ENCODE data around the gene PHYKPL. TPM values are rescaled to one million over a fixed set of nuclear protein-coding genes. Genes with fewer than 3 reads are reported as not detected.

Gene PHYKPL
- total RNA-seq, 2 experiments from 2014 or later, result 60.4 to 62.1 TPM

DNA sequence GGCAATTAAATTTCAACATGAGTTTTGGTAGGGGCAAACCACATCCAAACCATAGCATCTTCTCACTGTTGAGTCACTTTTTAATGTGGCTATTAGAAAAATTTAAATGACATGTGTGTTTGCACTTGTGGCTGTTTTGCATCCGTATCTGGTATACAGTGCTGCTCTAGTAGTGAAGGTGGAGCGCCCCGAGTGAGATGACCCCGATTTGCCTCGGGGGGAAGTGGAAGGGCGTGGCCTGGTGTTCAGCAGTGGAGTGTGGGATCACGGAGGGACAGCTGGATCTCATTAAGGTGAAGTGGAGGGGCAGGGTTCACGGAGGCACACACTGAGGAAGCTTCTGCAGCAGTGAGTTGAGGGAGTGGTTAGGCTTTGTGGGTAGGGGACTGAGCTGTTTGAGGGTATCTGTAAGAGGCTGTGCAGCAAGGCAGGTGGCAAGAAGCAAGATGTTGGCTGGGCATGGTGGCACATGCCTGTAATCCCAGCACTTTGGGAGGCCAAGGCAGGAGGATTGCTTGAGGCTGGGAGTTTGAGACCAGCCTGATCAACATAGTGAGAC, 39.3 kb downstream of the PHYKPL start:
- Mint-ChIP-seq H3K27me3 (peaks cover 7% of the 10 kb centered on the region), H3K9me3 (no peaks in the 10 kb centered on the region), H3K36me3 (ENCODE audit: low read depth) (no peaks in the 10 kb centered on the region), H3K27ac (no peak overlapping the region), H3K4me3 (no peak overlapping the region), H3K4me1 (ENCODE audit: low read depth) (peaks cover 14% of the 10 kb centered on the region)
- CTCF ChIA-PET, result interaction anchor here (0.9 to 1.0 kb wide), 2 partner anchors 11 to 118 kb away, joined by 3 read pairs; partner anchors contain the start of gene HNRNPAB
- ATAC-seq (peak; percentile 55), DNase-seq (no peak)
- POLR2A ChIA-PET, result interaction anchor here (0.9 kb wide), 2 partner anchors 8 to 11 kb away, joined by 3 to 4 read pairs; partner anchors contain the start of gene HNRNPAB
- TF ChIP-seq, protein P1, sequence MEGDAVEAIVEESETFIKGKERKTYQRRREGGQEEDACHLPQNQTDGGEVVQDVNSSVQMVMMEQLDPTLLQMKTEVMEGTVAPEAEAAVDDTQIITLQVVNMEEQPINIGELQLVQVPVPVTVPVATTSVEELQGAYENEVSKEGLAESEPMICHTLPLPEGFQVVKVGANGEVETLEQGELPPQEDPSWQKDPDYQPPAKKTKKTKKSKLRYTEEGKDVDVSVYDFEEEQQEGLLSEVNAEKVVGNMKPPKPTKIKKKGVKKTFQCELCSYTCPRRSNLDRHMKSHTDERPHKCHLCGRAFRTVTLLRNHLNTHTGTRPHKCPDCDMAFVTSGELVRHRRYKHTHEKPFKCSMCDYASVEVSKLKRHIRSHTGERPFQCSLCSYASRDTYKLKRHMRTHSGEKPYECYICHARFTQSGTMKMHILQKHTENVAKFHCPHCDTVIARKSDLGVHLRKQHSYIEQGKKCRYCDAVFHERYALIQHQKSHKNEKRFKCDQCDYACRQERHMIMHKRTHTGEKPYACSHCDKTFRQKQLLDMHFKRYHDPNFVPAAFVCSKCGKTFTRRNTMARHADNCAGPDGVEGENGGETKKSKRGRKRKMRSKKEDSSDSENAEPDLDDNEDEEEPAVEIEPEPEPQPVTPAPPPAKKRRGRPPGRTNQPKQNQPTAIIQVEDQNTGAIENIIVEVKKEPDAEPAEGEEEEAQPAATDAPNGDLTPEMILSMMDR (IDR thresholded peaks at IDR 0.05), result no peak
- intact Hi-C loops (cut with micrococcal nuclease), result no loop called here

DNA sequence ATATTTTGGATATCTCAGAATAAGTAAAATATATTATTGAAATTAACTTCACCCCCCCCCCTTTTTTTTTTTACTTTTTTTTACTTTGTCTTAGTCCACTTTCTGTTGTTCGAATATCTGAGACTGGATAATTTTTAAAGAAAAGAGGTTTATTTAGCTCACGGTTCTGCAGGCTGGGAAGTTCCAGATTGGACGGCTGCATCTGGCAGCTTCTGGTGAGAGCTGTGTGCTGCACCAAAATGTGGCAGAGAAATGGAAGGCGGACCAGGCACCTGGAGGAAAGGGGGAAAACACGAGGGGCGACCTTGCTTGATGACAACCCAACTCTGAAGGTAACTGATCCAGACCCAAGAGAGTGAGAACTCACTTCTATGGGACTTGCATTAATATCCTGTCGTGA, 39.8 kb downstream of the PHYKPL start:
- no peak for DNase-seq
- no peaks in the 10 kb centered on the region for H3K36me3 Mint-ChIP-seq (ENCODE audit: low read depth)
- no peak overlapping the region for H3K4me3 Mint-ChIP-seq
- H3K4me1 Mint-ChIP-seq (ENCODE audit: low read depth), result peaks cover 14% of the 10 kb centered on the region
- TF ChIP-seq, protein P1 (IDR thresholded peaks at IDR 0.05), result no peak
- peaks cover 7% of the 10 kb centered on the region for H3K27me3 Mint-ChIP-seq
- CTCF ChIA-PET, result interaction anchor here (0.9 to 1.0 kb wide), 2 partner anchors 11 to 117 kb away, joined by 3 read pairs; partner anchors contain the start of gene HNRNPAB
- no peaks in the 10 kb centered on the region for H3K9me3 Mint-ChIP-seq
- ATAC-seq, result no peak
- H3K27ac Mint-ChIP-seq, result no peak overlapping the region
- intact Hi-C loops (cut with micrococcal nuclease), result no loop called here
- POLR2A ChIA-PET, result interaction anchor here (0.9 kb wide), 2 partner anchors 9 to 11 kb away, joined by 3 to 4 read pairs; partner anchors contain the start of gene HNRNPAB

- no peaks in the 10 kb centered on the region for H3K9me3 Mint-ChIP-seq
- CTCF ChIA-PET, result interaction anchor here (0.9 kb wide), 1 partner anchor 117 kb away, joined by 3 read pairs; no protein-coding TSS in a partner anchor
- H3K4me1 Mint-ChIP-seq (ENCODE audit: low read depth), result peaks cover 14% of the 10 kb centered on the region
- H3K4me3 Mint-ChIP-seq, result no peak overlapping the region
- peaks cover 7% of the 10 kb centered on the region for H3K27me3 Mint-ChIP-seq
- DNase-seq, result no peak
- intact Hi-C loops (cut with micrococcal nuclease), result no loop called here
- POLR2A ChIA-PET, result no interaction called here
- no peaks in the 10 kb centered on the region for H3K36me3 Mint-ChIP-seq (ENCODE audit: low read depth)
- no peak for ATAC-seq
- TF ChIP-seq, protein P1 (IDR thresholded peaks at IDR 0.05), result no peak
- H3K27ac Mint-ChIP-seq, result no peak overlapping the region
These were observed 40.4 kb downstream of the PHYKPL start for GRCh38 chr5:178192244-178192643.

- Mint-ChIP-seq H3K4me1 (ENCODE audit: low read depth) (peaks cover 14% of the 10 kb centered on the region), H3K27me3 (peaks cover 7% of the 10 kb centered on the region), H3K27ac (no peak overlapping the region), H3K4me3 (no peak overlapping the region), H3K9me3 (no peaks in the 10 kb centered on the region), H3K36me3 (ENCODE audit: low read depth) (no peaks in the 10 kb centered on the region)
- CTCF ChIA-PET, result interaction anchor here (1.2 kb wide), 1 partner anchor 129 kb away, joined by 3 read pairs; no protein-coding TSS in a partner anchor
- POLR2A ChIA-PET, result no interaction called here
- no peak for ATAC-seq
- no peak for DNase-seq
- intact Hi-C loops (cut with micrococcal nuclease), result no loop called here
- TF ChIP-seq, protein P1 (IDR thresholded peaks at IDR 0.05), result no peak
These were observed 40.9 kb downstream of the PHYKPL start for GRCh38 chr5:178191661-178192060.

GRCh38 chr5:178189433-178189832, 43.2 kb downstream of the PHYKPL start:
- Mint-ChIP-seq H3K27ac (no peak overlapping the region), H3K9me3 (no peaks in the 10 kb centered on the region), H3K27me3 (peaks cover 7% of the 10 kb centered on the region), H3K4me1 (ENCODE audit: low read depth) (peaks cover 14% of the 10 kb centered on the region), H3K4me3 (no peak overlapping the region), H3K36me3 (ENCODE audit: low read depth) (no peaks in the 10 kb centered on the region)
- CTCF ChIA-PET, result interaction anchor here (1.3 to 2.1 kb wide), 2 partner anchors 68 to 114 kb away, joined by 3 to 10 read pairs; no protein-coding TSS in a partner anchor
- no peak for ATAC-seq
- TF ChIP-seq, protein P1 (IDR thresholded peaks at IDR 0.05), result no peak
- intact Hi-C loops (cut with micrococcal nuclease), result no loop called here
- POLR2A ChIA-PET, result interaction anchor here (0.7 to 1.1 kb wide), 2 partner anchors 14 to 51 kb away, joined by 4 read pairs; no protein-coding TSS in a partner anchor
- no peak for DNase-seq

Data from activated CD8-positive, alpha-beta T cell treated with anti-CD3 and anti-CD28 coated beads for 36 hours (primary cell).